HCT116 (cell line): ENCODE results near the gene LAS1L. TPM values are rescaled to one million over a fixed set of nuclear protein-coding genes. Genes with fewer than 3 reads are reported as not detected.
"Not testable (repeated sequence)": the region's sequence is repeated elsewhere in the genome, so short reads cannot be mapped to it uniquely, and the experiment has no call there.

Experiments
- ATAC-seq: fragments of 200-7000 bp; cut with Tn5 transposase; 2 replicates; pipeline ENCODE4 v1.9.1; 2020; ENCODE audit warnings: mild to moderate bottlenecking, moderate library complexity
- BruUV-seq: library from RNA; stranded (reverse); fragments of 400-500 nt; replicated peaks from 2 replicates; lab custom pipeline; 2021; lab: Mats Ljungman, UMichigan
- CTCF ChIA-PET: fragments of 300-600 bp; sonication (Branson Sonifier 250); formaldehyde crosslinking; loops from one replicate; lab custom pipeline; 2021; ENCODE audit warnings: antibody characterized with exemption; lab: Charles Lee
- POLR2A ChIA-PET: fragments of 300-600, 350-600 bp; sonication (Branson Sonifier 250); formaldehyde crosslinking; loops from one replicate; lab custom pipeline; 2021; ENCODE audit warnings: antibody characterized with exemption; lab: Charles Lee
- RAD21 ChIA-PET, 2 experiments: fragments of 300-600 bp; sonication (Branson Sonifier 250); formaldehyde crosslinking; loops; one replicate each; lab custom pipeline; 2023; ENCODE audit warnings: low total read pairs in 2 of 2; ENCODE audit not compliant: uncharacterized antibody in 2 of 2, unreplicated experiment in 2 of 2, low non-redundant PET in 1 of 2; lab: Charles Lee
- DNase-seq: peaks from one replicate; pipeline ENCODE4 v3.0.0-alpha.2; 2010; ENCODE audit warnings: low read depth, low spot score
- H2AFZ ChIP-seq: fragments of 200-600 bp; shearing (Covaris generic), sonication (generic); 2 replicates; pipeline ENCODE4 v1.6.1; 2017; ENCODE audit warnings: low read depth, mixed run types, mixed read lengths, antibody characterized with exemption, low read length; ENCODE audit not compliant: poor library complexity, severe bottlenecking
- H3K27ac ChIP-seq: 2 replicates; pipeline ENCODE4 v1.5.1; 2012; ENCODE audit warnings: low read depth, low read length
- H3K27me3 ChIP-seq: fragments of 200-600 bp; sonication (generic); 2 replicates; pipeline ENCODE4 v1.6.1; 2016; ENCODE audit warnings: mixed run types, low read length, mixed read lengths; ENCODE audit not compliant: insufficient read depth
- H3K36me3 ChIP-seq, 2 experiments: fragments of 200-500 bp in 1 of 2; fragments of 200-600 bp in 1 of 2; sonication (Bioruptor generic) in 1 of 2; sonication (generic) in 1 of 2; 2 replicates each; pipeline versions ENCODE4 v1.5.1 to v1.6.1; 2014 to 2016; ENCODE audit warnings: low read length in 2 of 2, inconsistent platforms in 1 of 2, mixed read lengths in 1 of 2, mixed run types in 1 of 2; ENCODE audit not compliant: insufficient read depth in 2 of 2, control insufficient read depth in 1 of 2
- H3K4me1 ChIP-seq, 2 experiments: fragments of 200-600 bp in 1 of 2; sonication (generic) in 1 of 2; 2 replicates each; pipeline versions ENCODE4 v1.5.1 to v1.6.1; 2012 to 2017; ENCODE audit warnings: low read length in 2 of 2, inconsistent platforms in 1 of 2, mild to moderate bottlenecking in 1 of 2, mixed read lengths in 1 of 2, mixed run types in 1 of 2, moderate library complexity in 1 of 2; ENCODE audit not compliant: insufficient read depth in 2 of 2, control insufficient read depth in 1 of 2
- H3K4me2 ChIP-seq: fragments of 200-600 bp; sonication (generic); 2 replicates; pipeline ENCODE4 v1.6.1; 2017; ENCODE audit warnings: mixed run types, low read length, mixed read lengths
- H3K4me3 ChIP-seq, 2 experiments: fragments of 200-600 bp in 1 of 2; sonication (generic) in 1 of 2; replicated peaks in 1 of 2; 2 replicates each; pipeline ENCODE4 v1.5.1; 2011 to 2016; ENCODE audit warnings: low read length in 2 of 2, control low read depth in 1 of 2, low read depth in 1 of 2, mild to moderate bottlenecking in 1 of 2, mixed read lengths in 1 of 2, mixed run types in 1 of 2
- H3K79me2 ChIP-seq: fragments of 200-600 bp; sonication (generic); 2 replicates; pipeline ENCODE4 v1.6.1; 2017; ENCODE audit warnings: mild to moderate bottlenecking, mixed run types, low read length, moderate library complexity, mixed read lengths; ENCODE audit not compliant: insufficient read depth
- H3K9ac ChIP-seq: fragments of 200-600 bp; sonication (generic); 2 replicates; pipeline ENCODE4 v1.6.1; 2016; ENCODE audit warnings: low read length, mixed read lengths
- H3K9me2 ChIP-seq: fragments of 200-600 bp; sonication (generic), shearing (Covaris generic); 2 replicates; pipeline ENCODE4 v1.6.1; 2017; ENCODE audit warnings: mixed run types, mild to moderate bottlenecking, moderate library complexity; ENCODE audit not compliant: insufficient read depth
- H3K9me3 ChIP-seq, 2 experiments: fragments of 200-500 bp in 1 of 2; fragments of 200-600 bp in 1 of 2; sonication (Bioruptor generic) in 1 of 2; sonication (generic) in 1 of 2; 2 replicates each; pipeline ENCODE4 v1.6.1; 2014 to 2017; ENCODE audit warnings: low read length in 2 of 2, mixed read lengths in 2 of 2, inconsistent platforms in 1 of 2, low read depth in 1 of 2, mild to moderate bottlenecking in 1 of 2, mixed run types in 1 of 2, moderate library complexity in 1 of 2; ENCODE audit not compliant: control insufficient read depth in 1 of 2, insufficient read depth in 1 of 2
- H4K20me1 ChIP-seq: fragments of 200-600 bp; sonication (generic), shearing (Covaris generic); 2 replicates; pipeline ENCODE4 v1.6.1; 2017; ENCODE audit warnings: mixed run types, mild to moderate bottlenecking, moderate library complexity; ENCODE audit not compliant: insufficient read depth
- ATF3 ChIP-seq: IDR thresholded peaks from 2 replicates; pipeline ENCODE4 v1.6.1; 2012
- CEBPB ChIP-seq: IDR thresholded peaks from 2 replicates; pipeline ENCODE4 v1.6.1; 2012; ENCODE audit warnings: low read depth
- CTCF ChIP-seq, 3 experiments: fragments of 200-600 bp in 1 of 3; sonication (generic) in 1 of 3; IDR thresholded peaks in 2 of 3; conservative IDR thresholded peaks in 1 of 3; 2 replicates each; pipeline ENCODE4 v1.5.1; 2012 to 2017; ENCODE audit warnings: low read depth in 2 of 3, low read length in 2 of 3, antibody characterized with exemption in 1 of 3, borderline replicate concordance in 1 of 3, control low read depth in 1 of 3, mild to moderate bottlenecking in 1 of 3, mixed read lengths in 1 of 3, mixed run types in 1 of 3, moderate library complexity in 1 of 3; ENCODE audit not compliant: insufficient read depth in 1 of 3
- EGR1 ChIP-seq: IDR thresholded peaks from 2 replicates; pipeline ENCODE4 v1.6.1; 2012; ENCODE audit warnings: low read depth
- EZH2 ChIP-seq: fragments of 200-600 bp; sonication (generic); IDR thresholded peaks from 2 replicates; pipeline ENCODE4 v1.6.1; 2017; ENCODE audit warnings: antibody characterized with exemption, mixed run types
- EZH2phosphoT487 ChIP-seq: fragments of 200-600 bp; IDR thresholded peaks from 2 replicates; pipeline ENCODE4 v1.6.1; 2018; ENCODE audit warnings: antibody characterized with exemption, borderline replicate concordance
- RAD21 ChIP-seq: IDR thresholded peaks from 2 replicates; pipeline ENCODE4 v1.6.1; 2012; ENCODE audit warnings: low read depth, mild to moderate bottlenecking
- SIN3A ChIP-seq: IDR thresholded peaks from 2 replicates; pipeline ENCODE4 v1.6.1; 2012; ENCODE audit warnings: low read depth
- SP1 ChIP-seq: IDR thresholded peaks from 2 replicates; pipeline ENCODE4 v1.6.1; 2012; ENCODE audit warnings: low read depth
- ZFX ChIP-seq: fragments of 450-650 bp; IDR thresholded peaks from 2 replicates; pipeline ENCODE4 v1.6.1; 2017
- ZNF274 ChIP-seq: fragments of 200-500 bp; sonication (Bioruptor generic); IDR thresholded peaks from 2 replicates; pipeline ENCODE4 v1.6.1; 2014; ENCODE audit warnings: mild to moderate bottlenecking, low read depth, low read length, inconsistent platforms
- intact Hi-C: fragments of 100-400 bp; cut with micrococcal nuclease; formaldehyde crosslinking; loops from 2 replicates; pipeline ENCODE4 v1.10.0; 2022
- total RNA-seq: library from RNA; stranded (reverse); gene quantifications from one replicate; pipeline ENCODE4 v1.2.1, GENCODE V29; 2021; ENCODE audit not compliant: unreplicated experiment
- TF ChIP-seq, protein P1 (sequence below): IDR thresholded peaks from 2 replicates; pipeline ENCODE4 v1.6.1; 2012; ENCODE audit warnings: low read depth

The LAS1L gene
- total RNA-seq, 1 experiment from 2014 or later = 47.7 TPM

DNA sequence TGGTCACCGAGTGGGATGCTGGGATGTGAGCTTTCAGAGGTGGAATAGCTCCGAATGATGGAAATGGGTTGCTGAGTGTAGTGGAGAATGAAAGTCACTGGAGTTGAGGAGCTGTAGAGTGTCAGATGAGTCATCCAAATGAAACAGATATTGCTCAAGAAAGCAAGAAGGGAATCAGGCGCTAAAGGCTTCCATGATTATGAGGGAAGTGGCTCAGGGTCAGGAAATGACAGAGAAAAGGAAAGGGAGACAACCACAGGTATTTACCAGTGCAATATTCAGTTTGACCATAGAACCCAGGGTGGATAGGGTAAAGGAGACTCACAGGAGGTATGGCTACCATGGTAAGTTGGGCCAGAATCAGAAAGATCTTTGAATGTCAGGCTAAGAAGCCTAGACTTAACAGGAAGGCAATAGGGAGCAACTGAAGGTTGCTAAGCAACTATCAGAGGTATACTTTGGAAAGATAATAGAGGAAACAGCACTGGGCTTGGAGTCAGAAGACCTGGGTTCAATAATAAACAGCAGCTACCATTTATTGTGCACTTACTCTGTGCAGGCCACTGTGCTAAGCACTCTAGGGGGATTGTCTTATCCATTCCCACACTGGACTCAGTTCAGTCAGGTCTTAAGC lies 11.7 kb downstream of the LAS1L start:
- Histone ChIP-seq H3K9ac (no peak overlapping the region), H3K79me2 (0 out of 2 replicates have a peak, but pooled peaks cover 1% of the 10 kb centered on the region), H4K20me1 (no peaks in the 10 kb centered on the region), H3K4me1 (no peaks in the 10 kb centered on the region), H3K4me2 (no peak overlapping the region), H3K9me2 (no peaks in the 10 kb centered on the region), H3K27me3 (no peaks in the 10 kb centered on the region), H2AFZ (no peak overlapping the region), H3K36me3 (peaks cover 0 to 9% of the 10 kb centered on the region in 2 experiments; a peak in 2 of 4 replicates), H3K27ac (no peak overlapping the region), H3K9me3 (no peaks in the 10 kb centered on the region), H3K4me3 (no peak overlapping the region)
- ChIA-PET RAD21 (no interaction called here), POLR2A (no interaction called here), CTCF (no interaction called here)
- DNase-seq (no peak), ATAC-seq (no peak)
- no TSS peak for BruUV-seq
- intact Hi-C loops = no loop called here
- TF ChIP-seq EZH2phosphoT487 (no peak), SP1 (no peak), EZH2 (no peak), ATF3 (no peak), EGR1 (no peak), RAD21 (no peak), SIN3A (no peak), CTCF (IDR thresholded peaks at IDR 0.05 in 2 of 3, conservative IDR thresholded peaks at IDR 0.05 in 1 of 3; ENCODE audit: borderline replicate concordance in 1 of 3, insufficient read depth in 1 of 3, low read depth in 2 of 3, low read length in 2 of 3) (no peak), ZNF274 (no peak), ZFX (no peak), CEBPB (no peak)
- TF ChIP-seq, protein P1, sequence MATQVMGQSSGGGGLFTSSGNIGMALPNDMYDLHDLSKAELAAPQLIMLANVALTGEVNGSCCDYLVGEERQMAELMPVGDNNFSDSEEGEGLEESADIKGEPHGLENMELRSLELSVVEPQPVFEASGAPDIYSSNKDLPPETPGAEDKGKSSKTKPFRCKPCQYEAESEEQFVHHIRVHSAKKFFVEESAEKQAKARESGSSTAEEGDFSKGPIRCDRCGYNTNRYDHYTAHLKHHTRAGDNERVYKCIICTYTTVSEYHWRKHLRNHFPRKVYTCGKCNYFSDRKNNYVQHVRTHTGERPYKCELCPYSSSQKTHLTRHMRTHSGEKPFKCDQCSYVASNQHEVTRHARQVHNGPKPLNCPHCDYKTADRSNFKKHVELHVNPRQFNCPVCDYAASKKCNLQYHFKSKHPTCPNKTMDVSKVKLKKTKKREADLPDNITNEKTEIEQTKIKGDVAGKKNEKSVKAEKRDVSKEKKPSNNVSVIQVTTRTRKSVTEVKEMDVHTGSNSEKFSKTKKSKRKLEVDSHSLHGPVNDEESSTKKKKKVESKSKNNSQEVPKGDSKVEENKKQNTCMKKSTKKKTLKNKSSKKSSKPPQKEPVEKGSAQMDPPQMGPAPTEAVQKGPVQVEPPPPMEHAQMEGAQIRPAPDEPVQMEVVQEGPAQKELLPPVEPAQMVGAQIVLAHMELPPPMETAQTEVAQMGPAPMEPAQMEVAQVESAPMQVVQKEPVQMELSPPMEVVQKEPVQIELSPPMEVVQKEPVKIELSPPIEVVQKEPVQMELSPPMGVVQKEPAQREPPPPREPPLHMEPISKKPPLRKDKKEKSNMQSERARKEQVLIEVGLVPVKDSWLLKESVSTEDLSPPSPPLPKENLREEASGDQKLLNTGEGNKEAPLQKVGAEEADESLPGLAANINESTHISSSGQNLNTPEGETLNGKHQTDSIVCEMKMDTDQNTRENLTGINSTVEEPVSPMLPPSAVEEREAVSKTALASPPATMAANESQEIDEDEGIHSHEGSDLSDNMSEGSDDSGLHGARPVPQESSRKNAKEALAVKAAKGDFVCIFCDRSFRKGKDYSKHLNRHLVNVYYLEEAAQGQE = no peak

GRCh38 chrX:65519530-65519929 lies 15.1 kb downstream of the LAS1L start:
- H3K4me1 ChIP-seq, H3K36me3 ChIP-seq, ATAC-seq, H3K27me3 ChIP-seq, H3K4me2 ChIP-seq, H4K20me1 ChIP-seq, intact Hi-C loops, H2AFZ ChIP-seq, H3K9ac ChIP-seq, RAD21 ChIA-PET, H3K27ac ChIP-seq, H3K79me2 ChIP-seq, DNase-seq, POLR2A ChIA-PET, BruUV-seq, H3K9me3 ChIP-seq, H3K9me2 ChIP-seq, CTCF ChIA-PET, H3K4me3 ChIP-seq: not testable (repeated sequence)
